CD4-positive, alpha-beta T cell (primary cell): ENCODE results near the gene ASCC3. TPM values are rescaled to one million over a fixed set of nuclear protein-coding genes. Genes with fewer than 3 reads are reported as not detected.

Experiments
- ATAC-seq: fragments of 200-7000 bp; cut with Tn5 transposase; one replicate; pipeline ENCODE4 v1.10.0; 2022; ENCODE audit warnings: mild to moderate bottlenecking; ENCODE audit not compliant: poor library complexity
- CTCF ChIA-PET: fragments of 350-600 bp; sonication (Branson Sonifier 250); formaldehyde crosslinking; loops from one replicate; lab custom pipeline; 2021; ENCODE audit warnings: antibody characterized with exemption, inconsistent platforms; lab: Charles Lee
- POLR2A ChIA-PET: fragments of 350-600 bp; sonication (Branson Sonifier 250); formaldehyde crosslinking; loops from one replicate; lab custom pipeline; 2021; ENCODE audit warnings: antibody characterized with exemption, inconsistent platforms; lab: Charles Lee
- DNase-seq, 14 experiments: peaks; one replicate each; pipeline ENCODE4 v3.0.0-alpha.2; 2013 to 2020; ENCODE audit warnings: mixed read lengths in 2 of 14
- H3K27ac ChIP-seq, 2 donors: one replicate each; pipeline versions ENCODE4 v1.5.1 to v1.7.0; 2013; ENCODE audit warnings: low read length in 2 of 2, low read depth in 1 of 2, mild to moderate bottlenecking in 1 of 2
- H3K27me3 ChIP-seq, 2 experiments: 1 replicate in 1 of 2; 2 replicates in 1 of 2; pipeline versions ENCODE4 v1.6.1 to v1.7.0; 2013; ENCODE audit warnings: low read length in 2 of 2, control low read depth in 1 of 2, mild to moderate bottlenecking in 1 of 2, moderate library complexity in 1 of 2; ENCODE audit not compliant: insufficient read depth in 2 of 2, control insufficient read depth in 1 of 2
- H3K36me3 ChIP-seq: one replicate; pipeline ENCODE4 v1.6.1; 2013; ENCODE audit warnings: low read length, control low read depth; ENCODE audit not compliant: insufficient read depth
- H3K4me1 ChIP-seq: one replicate; pipeline ENCODE4 v1.6.1; 2013; ENCODE audit warnings: low read length, control low read depth; ENCODE audit not compliant: insufficient read depth
- H3K4me3 ChIP-seq: one replicate; pipeline ENCODE4 v1.5.1; 2013; ENCODE audit warnings: mild to moderate bottlenecking, low read length, moderate library complexity
- H3K9me3 ChIP-seq, 2 experiments: 1 replicate in 1 of 2; 2 replicates in 1 of 2; pipeline versions ENCODE4 v1.6.1 to v1.7.0; 2013; ENCODE audit warnings: low read length in 2 of 2, mild to moderate bottlenecking in 2 of 2, control low read depth in 1 of 2, moderate library complexity in 1 of 2; ENCODE audit not compliant: control insufficient read depth in 1 of 2, insufficient read depth in 1 of 2
- H3K27ac Mint-ChIP-seq: one replicate; pipeline ENCODE4 v1.8.0; 2020; ENCODE audit warnings: mixed read lengths
- H3K27me3 Mint-ChIP-seq: one replicate; pipeline ENCODE4 v1.8.0; 2021; ENCODE audit warnings: mixed read lengths
- H3K36me3 Mint-ChIP-seq: one replicate; pipeline ENCODE4 v1.8.0; 2021; ENCODE audit warnings: low read depth, mixed read lengths
- H3K4me1 Mint-ChIP-seq: one replicate; pipeline ENCODE4 v1.8.0; 2021; ENCODE audit warnings: low read depth, mixed read lengths
- H3K4me3 Mint-ChIP-seq: one replicate; pipeline ENCODE4 v1.8.0; 2020; ENCODE audit warnings: mild to moderate bottlenecking, mixed read lengths
- H3K9me3 Mint-ChIP-seq: one replicate; pipeline ENCODE4 v1.8.0; 2020; ENCODE audit warnings: mixed read lengths
- intact Hi-C, 2 experiments: fragments of 100-400 bp; cut with DNase I in 1 of 2; cut with micrococcal nuclease in 1 of 2; formaldehyde crosslinking; loops; one replicate each; pipeline versions ENCODE4 v1.15.1 to v1.9.0; 2023 to 2025; cut with DNase I, micrococcal nuclease
- total RNA-seq, 174 experiments: library from RNA in 2 of 174; stranded (reverse) in 2 of 174; gene quantifications; one replicate each; pipeline ENCODE4 v1.2.3 and lab custom pipeline; 2021 to 2026
- TF ChIP-seq, protein P1 (sequence below): fragments of 200-600 bp; IDR thresholded peaks from one replicate; pipeline ENCODE4 v1.8.0; 2022; ENCODE audit warnings: antibody characterized with exemption, mild to moderate bottlenecking

The ASCC3 gene
- total RNA-seq, 2 experiments from 2014 or later = 28.9 to 30.4 TPM

DNA sequence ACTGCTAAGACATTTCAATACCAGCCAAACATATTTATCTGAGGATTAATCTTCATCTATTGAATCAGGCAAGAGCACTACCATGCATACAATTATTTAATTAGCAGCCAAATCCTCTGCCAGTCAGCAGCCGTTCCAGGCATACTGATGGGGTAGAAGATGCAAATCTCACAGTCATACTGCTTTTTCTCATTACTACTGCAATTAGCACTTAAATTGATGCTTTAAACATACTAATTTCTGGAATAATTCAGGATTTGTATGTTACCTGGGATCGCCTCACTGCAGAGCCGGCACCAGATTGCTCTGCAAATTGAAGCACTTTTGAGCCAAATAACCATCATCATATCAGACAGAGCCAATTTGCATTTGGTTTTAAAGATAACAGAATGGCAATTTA is 366.5 kb downstream of the ASCC3 start:
- Histone ChIP-seq H3K27ac (no peak overlapping the region), H3K27me3 (no peaks in the 10 kb centered on the region), H3K4me3 (no peak overlapping the region), H3K9me3 (no peaks in the 10 kb centered on the region), H3K36me3 (peaks cover 30% of the 10 kb centered on the region), H3K4me1 (no peaks in the 10 kb centered on the region)
- H3K4me1 Mint-ChIP-seq = no peaks in the 10 kb centered on the region
- DNase-seq (no peak), ATAC-seq (no peak)
- no peak overlapping the region for H3K27ac Mint-ChIP-seq
- CTCF ChIA-PET = no interaction called here
- H3K9me3 Mint-ChIP-seq = no peaks in the 10 kb centered on the region
- TF ChIP-seq, protein P1, sequence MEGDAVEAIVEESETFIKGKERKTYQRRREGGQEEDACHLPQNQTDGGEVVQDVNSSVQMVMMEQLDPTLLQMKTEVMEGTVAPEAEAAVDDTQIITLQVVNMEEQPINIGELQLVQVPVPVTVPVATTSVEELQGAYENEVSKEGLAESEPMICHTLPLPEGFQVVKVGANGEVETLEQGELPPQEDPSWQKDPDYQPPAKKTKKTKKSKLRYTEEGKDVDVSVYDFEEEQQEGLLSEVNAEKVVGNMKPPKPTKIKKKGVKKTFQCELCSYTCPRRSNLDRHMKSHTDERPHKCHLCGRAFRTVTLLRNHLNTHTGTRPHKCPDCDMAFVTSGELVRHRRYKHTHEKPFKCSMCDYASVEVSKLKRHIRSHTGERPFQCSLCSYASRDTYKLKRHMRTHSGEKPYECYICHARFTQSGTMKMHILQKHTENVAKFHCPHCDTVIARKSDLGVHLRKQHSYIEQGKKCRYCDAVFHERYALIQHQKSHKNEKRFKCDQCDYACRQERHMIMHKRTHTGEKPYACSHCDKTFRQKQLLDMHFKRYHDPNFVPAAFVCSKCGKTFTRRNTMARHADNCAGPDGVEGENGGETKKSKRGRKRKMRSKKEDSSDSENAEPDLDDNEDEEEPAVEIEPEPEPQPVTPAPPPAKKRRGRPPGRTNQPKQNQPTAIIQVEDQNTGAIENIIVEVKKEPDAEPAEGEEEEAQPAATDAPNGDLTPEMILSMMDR = no peak
- POLR2A ChIA-PET = no interaction called here
- no peak overlapping the region for H3K4me3 Mint-ChIP-seq
- peaks cover 76% of the 10 kb centered on the region for H3K36me3 Mint-ChIP-seq
- no peaks in the 10 kb centered on the region for H3K27me3 Mint-ChIP-seq
- intact Hi-C loops = no loop called here

DNA sequence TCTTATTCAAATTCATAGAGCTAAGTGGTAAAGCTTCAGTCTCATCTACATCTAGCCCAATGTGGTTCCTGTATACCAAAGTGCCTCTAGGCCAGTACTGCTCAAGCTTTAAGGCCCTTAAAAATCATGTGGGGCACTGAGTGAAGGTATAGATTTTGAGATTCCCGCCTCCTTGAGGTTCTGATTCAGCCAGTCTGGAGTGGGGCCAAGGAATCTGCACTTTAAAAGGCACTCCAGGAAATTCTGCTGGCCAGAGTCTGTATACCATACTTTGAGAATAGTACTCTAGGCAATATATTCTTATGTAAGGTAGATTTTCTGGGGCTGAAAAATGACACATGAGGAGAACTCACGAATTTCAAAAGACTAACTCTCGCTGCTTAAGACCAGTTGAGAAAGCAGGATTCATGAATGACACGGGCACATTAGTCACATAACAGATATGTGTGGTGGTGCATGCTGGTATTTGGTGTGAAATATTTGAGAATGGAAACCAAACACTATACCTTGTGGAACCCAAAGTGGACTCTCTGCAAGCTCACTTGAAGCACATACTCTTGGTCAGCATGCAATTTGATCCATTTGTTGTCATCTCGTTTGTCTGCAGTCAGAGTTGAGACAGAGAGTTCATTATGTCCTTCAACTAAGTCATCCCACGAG is 368.8 kb downstream of the ASCC3 start:
- no peaks in the 10 kb centered on the region for H3K4me1 ChIP-seq
- TF ChIP-seq, protein P1 = no peak
- Mint-ChIP-seq H3K4me1 (no peaks in the 10 kb centered on the region), H3K9me3 (no peaks in the 10 kb centered on the region), H3K27ac (no peak overlapping the region), H3K36me3 (peaks cover 83% of the 10 kb centered on the region), H3K4me3 (no peak overlapping the region), H3K27me3 (no peaks in the 10 kb centered on the region)
- intact Hi-C loops = no loop called here
- POLR2A ChIA-PET = no interaction called here
- H3K27ac ChIP-seq = no peak overlapping the region
- H3K36me3 ChIP-seq = peaks cover 36% of the 10 kb centered on the region
- ATAC-seq (no peak), DNase-seq (no peak)
- no peaks in the 10 kb centered on the region for H3K27me3 ChIP-seq
- CTCF ChIA-PET = no interaction called here
- no peak overlapping the region for H3K4me3 ChIP-seq
- H3K9me3 ChIP-seq = no peaks in the 10 kb centered on the region

DNA sequence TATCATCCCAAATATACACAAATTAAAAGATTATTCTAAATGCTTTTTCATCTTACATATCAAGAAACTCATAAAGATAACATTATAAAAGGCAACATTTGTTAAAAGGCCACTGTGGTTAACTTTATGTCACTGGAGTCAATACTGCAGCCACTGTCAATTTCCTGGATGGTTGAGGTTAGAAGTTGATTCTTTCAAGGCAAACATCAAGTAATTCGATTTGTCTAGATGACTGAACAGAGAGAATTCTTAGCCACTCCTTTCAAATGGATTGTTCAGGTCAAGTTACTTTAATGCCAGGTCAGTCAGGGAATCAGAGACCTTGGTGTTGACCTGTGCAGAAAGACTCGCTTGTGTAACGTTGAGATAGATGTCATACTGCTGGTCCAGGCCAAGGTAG is 372.0 kb downstream of the ASCC3 start:
- intact Hi-C loops = no loop called here
- no peaks in the 10 kb centered on the region for H3K27me3 ChIP-seq
- no peaks in the 10 kb centered on the region for H3K4me1 ChIP-seq
- H3K4me1 Mint-ChIP-seq = no peaks in the 10 kb centered on the region
- peaks cover 24% of the 10 kb centered on the region for H3K36me3 ChIP-seq
- no peaks in the 10 kb centered on the region for H3K9me3 ChIP-seq
- no peak overlapping the region for H3K27ac Mint-ChIP-seq
- H3K4me3 ChIP-seq = no peak overlapping the region
- H3K9me3 Mint-ChIP-seq = no peaks in the 10 kb centered on the region
- H3K27me3 Mint-ChIP-seq = no peaks in the 10 kb centered on the region
- peaks cover 63% of the 10 kb centered on the region for H3K36me3 Mint-ChIP-seq
- no peak overlapping the region for H3K4me3 Mint-ChIP-seq
- no peak overlapping the region for H3K27ac ChIP-seq
- POLR2A ChIA-PET = no interaction called here
- ATAC-seq (no peak), DNase-seq (no peak)
- TF ChIP-seq, protein P1 = no peak
- CTCF ChIA-PET = no interaction called here
